Activated CD8-positive, alpha-beta memory T cell treated with anti-CD3 and anti-CD28 coated beads for 1 hour (primary cell): Measurements from ENCODE around the gene CPA4.
"Not testable (repeated sequence)": the region's sequence is repeated elsewhere in the genome, so short reads cannot be mapped to it uniquely, and the experiment has no call there.

Experiments used
- DNase-seq, 2 donors: peaks; one replicate each; pipeline ENCODE4 v3.0.0-alpha.2; 2020; ENCODE audit warnings: low read depth in 1 of 2; ENCODE audit errors: extremely low read depth in 1 of 2

Gene CPA4

DNA sequence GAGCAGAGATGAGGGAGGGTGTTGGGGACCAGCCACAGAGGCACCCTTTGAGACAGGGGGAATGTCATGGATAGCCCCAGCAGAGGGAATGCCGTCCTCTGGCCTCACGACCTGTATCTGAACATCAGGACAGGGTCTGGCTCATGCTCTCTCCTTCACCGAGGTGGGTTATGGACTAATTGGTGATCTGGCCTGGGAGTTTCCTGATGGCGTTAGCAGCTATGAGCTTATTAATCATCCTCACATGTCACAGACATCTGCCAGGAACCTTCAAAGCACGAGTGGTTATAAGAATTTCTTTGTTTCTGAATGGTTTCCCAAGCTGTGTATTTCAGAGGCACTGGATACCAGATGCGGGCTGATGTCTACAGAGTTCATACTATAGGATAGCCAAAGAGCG lies 6.9 kb downstream of the CPA4 start:
- no peak for DNase-seq

GRCh38 chr7:130301501-130302020 lies 8.6 kb downstream of the CPA4 start:
- no peak for DNase-seq

- no peak for DNase-seq
These were observed 9.7 kb downstream of the CPA4 start for GRCh38 chr7:130302649-130303048.

DNA sequence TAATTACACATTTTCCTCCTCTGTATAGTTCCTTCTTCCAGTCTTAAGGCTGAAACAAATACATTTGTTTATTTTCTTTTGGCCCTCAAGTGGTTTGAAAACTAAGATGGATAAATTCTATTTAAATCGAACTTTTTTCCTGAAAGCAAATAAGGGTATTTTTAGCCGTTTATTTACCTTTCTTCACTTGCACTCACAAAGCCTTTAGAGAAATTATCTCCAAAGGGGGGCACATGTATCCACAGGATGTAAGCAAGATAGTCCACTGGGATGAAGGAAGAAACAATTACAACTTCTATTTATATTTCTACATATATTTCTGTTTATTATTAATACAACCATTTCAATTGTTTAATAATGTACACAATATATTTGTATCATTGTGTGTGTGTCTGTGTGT lies 10.2 kb downstream of the CPA4 start:
- DNase-seq: no peak

- DNase-seq: no peak
These were observed 10.6 kb downstream of the CPA4 start for GRCh38 chr7:130303551-130303950.

DNA sequence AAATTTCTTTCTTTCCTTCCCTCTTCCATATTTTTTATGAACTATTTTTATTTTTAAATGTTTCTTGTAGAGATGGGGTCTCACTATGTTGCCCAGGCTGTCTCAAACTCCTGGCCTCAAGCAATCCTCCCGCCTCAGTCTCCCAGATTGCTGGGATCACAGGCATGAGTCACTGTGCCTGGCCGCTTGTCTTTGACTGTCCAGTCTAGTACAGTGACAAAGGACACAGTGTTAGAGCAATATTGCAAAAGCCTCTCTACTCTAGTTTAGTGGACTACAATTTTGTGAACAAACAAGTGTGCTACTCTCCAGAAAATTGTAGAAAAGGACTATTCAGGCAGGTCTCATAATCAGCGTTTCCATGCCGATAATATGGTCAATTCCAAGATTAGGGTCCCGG lies 11.0 kb downstream of the CPA4 start:
- no peak for DNase-seq

- DNase-seq: no peak
These were observed 11.9 kb downstream of the CPA4 start for GRCh38 chr7:130304878-130305277.

DNA sequence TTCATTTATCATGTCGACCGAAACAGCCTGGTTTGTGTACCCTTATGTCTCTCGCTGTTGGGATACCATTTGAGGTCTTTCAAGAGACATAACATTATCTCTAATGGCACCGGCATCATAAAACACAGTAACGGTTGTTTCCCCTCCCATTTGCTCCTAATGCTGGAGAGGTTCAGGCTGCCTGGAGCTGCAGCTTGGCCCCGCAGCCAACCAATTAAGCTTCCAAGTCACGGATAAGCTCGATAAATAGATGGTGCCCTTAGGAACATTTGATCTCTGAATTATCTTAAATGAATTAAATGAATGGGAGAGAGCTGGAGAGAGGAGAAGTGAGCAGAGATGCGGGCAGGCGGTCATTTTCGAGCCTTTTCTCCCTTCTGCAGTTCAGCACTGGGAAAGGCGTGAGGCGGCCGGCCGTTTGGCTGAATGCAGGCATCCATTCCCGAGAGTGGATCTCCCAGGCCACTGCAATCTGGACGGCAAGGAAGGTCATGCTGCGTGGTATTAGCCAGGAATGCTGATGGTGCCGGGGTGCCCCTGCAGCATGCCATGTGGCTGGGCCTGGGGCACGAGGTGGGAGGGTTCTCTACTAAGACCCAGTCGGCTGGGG lies 12.6 kb downstream of the CPA4 start:
- DNase-seq: no peak

GRCh38 chr7:130309986-130310385 lies 17.0 kb downstream of the CPA4 start:
- no peak for DNase-seq

GRCh38 chr7:130314305-130314704 lies 21.3 kb downstream of the CPA4 start:
- no peak for DNase-seq

- DNase-seq: no peak
These were observed 26.6 kb downstream of the CPA4 start for GRCh38 chr7:130319541-130319940.

DNA sequence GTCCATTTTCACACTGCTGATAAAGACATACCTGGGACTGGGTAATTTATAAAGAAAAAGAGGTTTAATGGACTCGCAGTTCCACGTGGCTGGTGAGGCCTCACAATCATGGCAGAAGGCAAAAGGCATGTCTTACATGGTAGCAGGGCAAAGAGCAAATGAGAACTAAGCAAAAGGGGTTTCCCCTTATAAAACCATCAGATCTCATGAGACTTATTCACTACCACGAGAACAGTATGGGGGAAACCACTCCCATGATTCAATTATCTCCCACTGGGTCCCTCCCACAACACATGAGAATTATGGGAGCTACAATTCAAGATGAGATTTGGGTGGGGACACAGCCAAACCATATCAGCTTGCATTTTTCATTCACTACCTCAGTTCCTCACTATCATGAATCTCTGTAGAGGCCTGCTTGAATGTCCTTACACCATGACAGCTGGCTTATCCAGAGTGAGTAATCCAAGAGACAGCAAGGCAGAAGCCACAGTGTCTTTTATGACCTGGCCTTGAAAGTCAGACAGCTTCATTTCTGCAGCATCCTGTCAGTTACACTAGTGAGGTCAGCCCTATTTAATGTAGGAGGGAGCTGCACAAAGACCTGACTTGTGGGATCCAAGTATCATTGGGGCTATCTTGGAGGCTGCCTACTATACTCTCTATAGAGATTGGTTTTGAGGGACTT lies 28.7 kb downstream of the CPA4 start:
- DNase-seq: not testable (repeated sequence)

GRCh38 chr7:130322615-130323014 lies 29.7 kb downstream of the CPA4 start:
- no peak for DNase-seq

- DNase-seq: no peak
These were observed 31.5 kb downstream of the CPA4 start for GRCh38 chr7:130324306-130324943.

GRCh38 chr7:130329681-130330080 lies 36.7 kb downstream of the CPA4 start:
- DNase-seq: no peak

- DNase-seq: no peak
These were observed 39.5 kb downstream of the CPA4 start for GRCh38 chr7:130332259-130333053.

GRCh38 chr7:130333832-130334231 lies 40.9 kb downstream of the CPA4 start:
- DNase-seq: no peak

GRCh38 chr7:130334274-130334673 lies 41.3 kb downstream of the CPA4 start:
- DNase-seq: no peak

DNA sequence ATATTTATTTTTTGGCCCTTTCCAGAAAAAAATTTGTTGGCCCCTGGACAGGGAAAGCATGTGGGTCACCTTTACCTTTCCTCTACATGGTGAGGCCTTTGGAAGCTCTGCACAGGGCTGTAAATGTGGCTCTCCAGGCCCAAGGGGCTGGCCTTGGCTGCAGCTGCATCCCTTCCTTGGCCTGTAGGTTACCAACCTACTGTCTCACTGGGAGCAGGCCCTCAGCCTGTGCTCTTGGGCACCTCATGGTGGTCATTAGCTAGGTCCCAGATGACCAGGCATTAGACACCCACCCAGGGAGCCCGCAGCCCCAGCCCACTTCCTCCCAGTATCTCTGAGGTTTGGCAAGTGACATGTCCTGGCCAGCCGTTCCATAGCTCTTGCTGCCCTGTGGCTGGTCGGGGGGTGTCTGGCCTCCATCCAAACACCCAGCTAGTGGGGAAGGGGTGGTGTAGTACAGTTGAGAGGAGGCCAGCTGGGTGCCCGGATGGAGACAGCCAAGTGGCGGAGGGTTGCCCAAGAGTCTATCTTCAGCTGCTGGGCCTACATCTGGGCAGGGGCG lies 44.5 kb downstream of the CPA4 start:
- DNase-seq: no peak

GRCh38 chr7:130338233-130338632 lies 45.3 kb downstream of the CPA4 start:
- no peak for DNase-seq

DNA sequence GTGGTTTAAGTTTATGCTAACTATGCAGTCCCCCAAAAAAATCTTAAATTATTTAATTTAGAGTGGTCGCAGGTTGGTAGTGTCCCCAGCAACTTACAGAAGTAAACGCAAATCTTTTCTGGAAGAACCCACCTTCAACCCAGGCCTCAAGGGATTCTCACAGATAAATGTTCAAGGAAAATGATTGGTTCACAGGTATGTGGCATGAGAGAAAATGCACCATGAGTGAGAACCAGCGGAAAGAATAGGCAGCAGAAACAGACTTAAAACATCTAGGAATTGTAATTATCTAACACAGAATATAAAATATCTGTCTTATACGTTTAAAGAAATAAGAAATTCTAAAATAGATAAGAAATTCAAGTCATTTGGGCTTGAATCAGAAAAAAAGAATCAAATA lies 48.9 kb downstream of the CPA4 start:
- DNase-seq: no peak
